ENCODE results near the gene CTTNBP2. TPM values are rescaled to one million over a fixed set of nuclear protein-coding genes. Genes with fewer than 3 reads are reported as not detected.

CTTNBP2 gene
- total RNA-seq, 1 experiment from 2014 or later: 17.6 TPM

DNA sequence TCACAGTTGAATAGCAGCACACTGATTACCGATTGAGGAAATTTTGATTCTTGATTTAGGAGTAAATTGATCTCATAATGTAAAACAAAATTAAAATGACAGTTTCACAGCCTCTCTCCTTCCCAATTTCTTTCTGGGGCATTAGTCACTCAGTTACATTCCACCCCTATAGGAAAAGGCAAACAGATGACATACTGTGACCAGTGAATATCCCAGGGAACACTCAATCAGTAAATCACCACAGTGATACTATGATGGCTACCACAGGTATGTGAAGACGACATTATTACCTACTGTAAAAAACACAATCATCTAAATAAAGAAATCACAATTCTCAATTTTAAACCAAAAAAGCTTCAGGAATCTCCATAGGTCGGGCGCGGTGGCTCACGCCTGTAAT lies 15.5 kb downstream of the CTTNBP2 start:
- no peaks in the 10 kb centered on the region for H3K27me3 Mint-ChIP-seq (ENCODE audit: low read depth)
- no peak overlapping the region for H4K91ac ChIP-seq (ENCODE audit: insufficient read length, low read depth, low read length)
- H2BK20ac ChIP-seq (ENCODE audit: low read depth, low read length, poor library complexity, severe bottlenecking): no peak overlapping the region
- H2BK15ac ChIP-seq (ENCODE audit: low read depth, low read length): no peak overlapping the region
- no peaks in the 10 kb centered on the region for H4K20me1 ChIP-seq (ENCODE audit: control insufficient read depth, insufficient read depth, insufficient read length)
- H3K56ac ChIP-seq (ENCODE audit: insufficient read length, low read depth, low read length): no peak overlapping the region
- H2BK120ac ChIP-seq (ENCODE audit: low read depth, low read length, poor library complexity, severe bottlenecking): no peak overlapping the region
- H3T11ph ChIP-seq (ENCODE audit: low read length): no peak overlapping the region
- DNase-seq: no peak
- H3K4me2 ChIP-seq (ENCODE audit: insufficient read depth, insufficient read length, low read length): no peak overlapping the region
- H2AK5ac ChIP-seq (ENCODE audit: insufficient read length, low read length): no peak overlapping the region
- H3K36me3 Mint-ChIP-seq (ENCODE audit: insufficient read depth in 1 of 3, low read depth in 3 of 3): peaks cover 10 to 32% (median 19%) of the 10 kb centered on the region in 3 experiments; a peak in 6 of 7 replicates
- TF ChIP-seq, protein P1, sequence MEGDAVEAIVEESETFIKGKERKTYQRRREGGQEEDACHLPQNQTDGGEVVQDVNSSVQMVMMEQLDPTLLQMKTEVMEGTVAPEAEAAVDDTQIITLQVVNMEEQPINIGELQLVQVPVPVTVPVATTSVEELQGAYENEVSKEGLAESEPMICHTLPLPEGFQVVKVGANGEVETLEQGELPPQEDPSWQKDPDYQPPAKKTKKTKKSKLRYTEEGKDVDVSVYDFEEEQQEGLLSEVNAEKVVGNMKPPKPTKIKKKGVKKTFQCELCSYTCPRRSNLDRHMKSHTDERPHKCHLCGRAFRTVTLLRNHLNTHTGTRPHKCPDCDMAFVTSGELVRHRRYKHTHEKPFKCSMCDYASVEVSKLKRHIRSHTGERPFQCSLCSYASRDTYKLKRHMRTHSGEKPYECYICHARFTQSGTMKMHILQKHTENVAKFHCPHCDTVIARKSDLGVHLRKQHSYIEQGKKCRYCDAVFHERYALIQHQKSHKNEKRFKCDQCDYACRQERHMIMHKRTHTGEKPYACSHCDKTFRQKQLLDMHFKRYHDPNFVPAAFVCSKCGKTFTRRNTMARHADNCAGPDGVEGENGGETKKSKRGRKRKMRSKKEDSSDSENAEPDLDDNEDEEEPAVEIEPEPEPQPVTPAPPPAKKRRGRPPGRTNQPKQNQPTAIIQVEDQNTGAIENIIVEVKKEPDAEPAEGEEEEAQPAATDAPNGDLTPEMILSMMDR (conservative IDR thresholded peaks at IDR 0.05): no peak
- no peak overlapping the region for H3K14ac ChIP-seq (ENCODE audit: insufficient read depth, low read length)
- H3K27ac ChIP-seq (ENCODE audit: insufficient read length, low read depth, low read length): no peak overlapping the region
- H3K9ac ChIP-seq (ENCODE audit: extremely low read depth, insufficient read length, low read length): no peak overlapping the region
- no peak overlapping the region for H3K4me3 Mint-ChIP-seq
- no CpG with 5 or more reads among the region's 6 CpGs for WGBS (ENCODE audit: extremely low coverage, insufficient read length, low lambda C conversion rate)
- H2BK12ac ChIP-seq (ENCODE audit: insufficient read length, low read depth, low read length): no peak overlapping the region
- no peak overlapping the region for H3K18ac ChIP-seq (ENCODE audit: insufficient read length, low read depth, low read length)
- H4K8ac ChIP-seq (replicated peaks; ENCODE audit: insufficient read length, low read depth, low read length): no peak overlapping the region
- no peaks in the 10 kb centered on the region for H3K27me3 ChIP-seq (ENCODE audit: insufficient read depth, low read length)
- H3K23me2 ChIP-seq (ENCODE audit: insufficient read length, low read depth, low read length, poor library complexity, severe bottlenecking): no peaks in the 10 kb centered on the region
- H4K5ac ChIP-seq (ENCODE audit: insufficient read length, low read depth, low read length): no peak overlapping the region
- no peaks in the 10 kb centered on the region for H3K79me1 ChIP-seq (ENCODE audit: insufficient read depth, low read depth, low read length, poor library complexity, severe bottlenecking)
- no peaks in the 10 kb centered on the region for H3K9me3 Mint-ChIP-seq
- H3K23ac ChIP-seq (ENCODE audit: insufficient read length, low read depth, low read length): no peak overlapping the region
- H3K4me1 ChIP-seq (ENCODE audit: insufficient read depth, low read length): no peaks in the 10 kb centered on the region
- H3K4ac ChIP-seq (ENCODE audit: low read depth, low read length): no peak overlapping the region
- H2AFZ ChIP-seq (ENCODE audit: low read length): no peak overlapping the region
- H3K9me3 ChIP-seq (ENCODE audit: control insufficient read depth, low read depth, low read length): no peaks in the 10 kb centered on the region
- peaks cover 5 to 6% of the 10 kb centered on the region in 2 experiments for H3K4me1 Mint-ChIP-seq
- H3K79me2 ChIP-seq (ENCODE audit: insufficient read depth, low read length): no peaks in the 10 kb centered on the region; the same call in 1 of the 2 replicates
- H2BK5ac ChIP-seq (ENCODE audit: insufficient read length, low read length): no peak overlapping the region
- H3K27ac Mint-ChIP-seq: no peak overlapping the region; a peak in 1 of 7 replicates
